ENCODE measurements around the gene ACBD3.

Gene ACBD3

GRCh38 chr1:226134170-226135058 is 52.1 kb downstream of the ACBD3 start:
- no peak for DNase-seq (ENCODE audit: low read depth in 2 of 2)

- DNase-seq (ENCODE audit: low read depth in 2 of 2) = no peak
These were observed 52.9 kb downstream of the ACBD3 start for GRCh38 chr1:226133504-226134123.

- DNase-seq (ENCODE audit: low read depth in 2 of 2) = no peak
These were observed 53.6 kb downstream of the ACBD3 start for GRCh38 chr1:226132728-226133503.

GRCh38 chr1:226131639-226132038 is 54.9 kb downstream of the ACBD3 start:
- DNase-seq (ENCODE audit: low read depth in 2 of 2) = no peak

GRCh38 chr1:226129230-226129629 is 57.3 kb downstream of the ACBD3 start:
- no peak for DNase-seq (ENCODE audit: low read depth in 2 of 2)

- no peak for DNase-seq (ENCODE audit: low read depth in 2 of 2)
These were observed 58.0 kb downstream of the ACBD3 start for GRCh38 chr1:226128487-226129075.

- no peak for DNase-seq (ENCODE audit: low read depth in 2 of 2)
These were observed 59.5 kb downstream of the ACBD3 start for GRCh38 chr1:226126824-226127569.

GRCh38 chr1:226125831-226126230 is 60.7 kb downstream of the ACBD3 start:
- no peak for DNase-seq (ENCODE audit: low read depth in 2 of 2)

- DNase-seq (ENCODE audit: low read depth in 2 of 2) = peak; percentile 76 to 77
These were observed 61.4 kb downstream of the ACBD3 start for GRCh38 chr1:226125097-226125630.

- DNase-seq (ENCODE audit: low read depth in 2 of 2) = no peak
These were observed 62.7 kb downstream of the ACBD3 start for GRCh38 chr1:226123591-226124471.

- no peak for DNase-seq (ENCODE audit: low read depth in 2 of 2)
These were observed 63.4 kb downstream of the ACBD3 start for GRCh38 chr1:226123212-226123560.

- peak; percentile 36 to 46 for DNase-seq (ENCODE audit: low read depth in 2 of 2)
These were observed 64.7 kb downstream of the ACBD3 start for GRCh38 chr1:226121587-226122400.

GRCh38 chr1:226121049-226121586 is 65.4 kb downstream of the ACBD3 start:
- DNase-seq (ENCODE audit: low read depth in 2 of 2) = no peak

GRCh38 chr1:226120398-226120797 is 66.1 kb downstream of the ACBD3 start:
- DNase-seq (ENCODE audit: low read depth in 2 of 2) = no peak

GRCh38 chr1:226119169-226119568 is 67.4 kb downstream of the ACBD3 start:
- DNase-seq (ENCODE audit: low read depth in 2 of 2) = no peak

GRCh38 chr1:226118357-226118756 is 68.2 kb downstream of the ACBD3 start:
- DNase-seq (ENCODE audit: low read depth in 2 of 2) = no peak

- DNase-seq (ENCODE audit: low read depth in 2 of 2) = no peak
These were observed 69.2 kb downstream of the ACBD3 start for GRCh38 chr1:226117330-226117729.

GRCh38 chr1:226116673-226117072 is 69.9 kb downstream of the ACBD3 start:
- DNase-seq (ENCODE audit: low read depth in 2 of 2) = no peak

- DNase-seq (ENCODE audit: low read depth in 2 of 2) = no peak
These were observed 73.9 kb downstream of the ACBD3 start for GRCh38 chr1:226112626-226113025.
